HG02981 (cell line): Measurements from ENCODE around the gene SNAP23.
"Not testable (repeated sequence)": the region's sequence is repeated elsewhere in the genome, so short reads cannot be mapped to it uniquely, and the experiment has no call there.

ENCODE experiments used
- ATAC-seq: cut with Tn5 transposase; IDR thresholded peaks from one replicate; pipeline ENCODE4 v1.9.1; 2021; ENCODE audit warnings: mild to moderate bottlenecking, moderate library complexity; ENCODE audit not compliant: unreplicated experiment

The SNAP23 gene

DNA sequence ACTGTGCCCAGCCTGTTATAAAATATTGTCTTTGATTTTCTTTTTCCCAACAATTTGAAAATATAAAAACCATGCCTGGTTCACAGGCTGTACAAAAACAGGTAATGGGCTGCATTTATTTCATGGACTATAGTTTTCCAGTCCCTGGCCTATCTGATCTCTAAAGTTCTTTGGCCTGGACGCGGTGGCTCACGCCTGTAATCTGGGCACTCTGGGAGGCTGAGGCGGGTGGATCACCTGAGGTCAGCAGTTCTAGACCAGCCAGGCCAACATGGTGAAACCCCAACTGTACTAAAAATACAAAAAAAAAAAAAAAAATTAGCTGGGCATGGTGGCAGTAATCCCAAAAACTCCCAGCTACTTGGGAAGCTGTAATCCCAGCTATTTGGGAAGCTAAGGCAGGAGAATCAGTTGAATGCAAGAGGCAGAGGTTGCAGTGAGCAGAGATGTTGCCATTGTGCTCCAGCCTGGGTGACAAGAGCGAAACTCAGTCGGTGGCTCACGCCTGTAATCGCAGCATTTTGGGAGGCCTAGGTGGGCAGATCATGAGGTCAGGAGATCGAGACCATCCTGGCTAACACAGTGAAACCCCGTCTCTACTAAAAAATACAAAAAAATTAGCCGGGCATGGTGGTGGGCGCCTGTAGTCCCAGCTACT lies 61.2 kb downstream of the SNAP23 start:
- ATAC-seq = not testable (repeated sequence)

DNA sequence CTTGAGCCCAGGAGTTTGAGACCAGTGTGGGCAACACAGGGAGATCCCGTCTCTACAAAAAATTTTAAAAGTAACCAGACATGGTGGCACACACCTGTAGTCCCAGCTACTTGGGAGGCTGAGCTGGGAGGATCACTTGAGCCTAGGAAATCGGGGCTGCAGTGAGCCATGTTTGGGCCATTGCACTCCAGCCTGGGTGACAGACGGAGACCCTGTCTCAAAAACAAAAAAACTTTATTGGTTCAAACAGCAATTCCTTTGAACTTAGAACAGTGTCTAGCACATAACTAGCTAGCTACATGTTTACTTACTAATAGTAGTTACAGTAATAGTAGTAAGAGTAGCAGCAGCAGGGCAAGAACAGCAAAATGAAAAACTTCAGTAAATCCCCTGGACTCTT lies 63.3 kb downstream of the SNAP23 start:
- no peak for ATAC-seq

- ATAC-seq = peak; percentile 91
These were observed 80.0 kb downstream of the SNAP23 start, which contains the start of gene STARD9 for GRCh38 chr15:42575188-42576039. Gene STARD9 (plus strand): TSS chr15:42575606. CDS start chr15:42575716, 110 bp downstream.

- no peak for ATAC-seq
These were observed 80.7 kb downstream of the SNAP23 start for GRCh38 chr15:42576040-42576594.

- ATAC-seq = no peak
These were observed 81.3 kb downstream of the SNAP23 start for GRCh38 chr15:42576776-42577175.

DNA sequence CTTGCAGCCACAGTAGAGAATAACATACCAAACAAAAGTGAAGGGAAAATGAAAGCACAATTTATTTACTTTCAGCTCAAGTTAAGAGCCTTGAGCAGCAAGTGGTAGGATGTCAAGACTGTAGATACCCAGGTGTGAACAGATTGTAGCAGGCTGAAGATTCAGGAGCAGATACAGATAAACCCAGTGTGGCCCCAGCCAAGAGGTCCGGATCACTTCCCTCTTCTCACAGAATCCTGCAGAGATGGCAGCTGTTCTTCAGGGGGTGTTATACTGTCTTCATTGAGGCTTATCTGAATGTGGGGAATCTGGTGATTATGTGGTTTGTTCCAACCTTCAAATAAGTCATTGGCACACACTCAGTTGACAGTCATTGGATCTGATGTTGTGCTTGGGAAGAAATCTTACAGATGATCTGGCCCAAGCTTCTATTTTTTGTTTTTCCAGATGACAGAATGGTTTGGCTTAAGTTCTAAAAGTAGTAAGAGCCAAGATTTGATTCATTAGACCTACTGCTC lies 82.1 kb downstream of the SNAP23 start:
- ATAC-seq = no peak

- ATAC-seq = no peak
These were observed 83.6 kb downstream of the SNAP23 start for GRCh38 chr15:42578984-42579537.

DNA sequence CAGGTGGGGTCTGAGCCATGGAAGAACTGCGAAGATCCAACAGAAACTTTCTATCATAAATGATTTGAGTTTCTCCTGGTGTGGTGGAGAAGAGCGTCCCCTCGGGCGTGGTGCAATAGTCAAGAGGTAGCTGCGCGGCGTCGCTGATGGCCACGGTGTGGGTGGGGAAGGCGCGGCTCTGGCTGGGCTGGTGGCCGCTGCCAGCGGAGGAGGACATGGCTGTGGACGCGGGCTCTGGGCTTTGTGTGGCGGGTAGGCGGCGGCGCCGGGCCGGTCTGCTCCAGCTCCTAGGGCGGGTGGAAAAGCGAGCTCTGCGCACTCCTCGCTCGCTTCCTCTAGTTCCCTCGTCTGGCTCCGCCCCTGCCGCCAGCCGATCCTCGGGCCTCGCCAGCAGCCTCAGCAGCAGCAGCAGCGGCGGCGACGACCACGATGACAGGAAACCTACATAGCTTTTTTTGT lies 85.9 kb downstream of the SNAP23 start:
- ATAC-seq = peak; percentile 74
